H9 (cell line): Measurements from ENCODE around the gene NAT16. TPM values are rescaled to one million over a fixed set of nuclear protein-coding genes. Genes with fewer than 3 reads are reported as not detected.

Experiments
- DNase-seq: peaks from one replicate; pipeline ENCODE4 v3.0.0-alpha.2; 2017
- H2AFZ ChIP-seq: one replicate; pipeline ENCODE4 v1.6.1; 2013; ENCODE audit warnings: mild to moderate bottlenecking, low read length, control low read depth, moderate library complexity
- H2AK5ac ChIP-seq: 2 replicates; pipeline ENCODE4 v1.6.1; 2013; ENCODE audit warnings: low read length, control low read depth, mixed read lengths; ENCODE audit not compliant: insufficient read length
- H2BK120ac ChIP-seq: one replicate; pipeline ENCODE4 v1.6.1; 2013; ENCODE audit warnings: low read depth, mild to moderate bottlenecking, low read length, control low read depth, inconsistent platforms; ENCODE audit not compliant: poor library complexity, severe bottlenecking
- H2BK12ac ChIP-seq: 2 replicates; pipeline ENCODE4 v1.6.1; 2013; ENCODE audit warnings: low read length, control low read depth, mixed read lengths, low read depth; ENCODE audit not compliant: insufficient read length
- H2BK15ac ChIP-seq: 2 replicates; pipeline ENCODE4 v1.6.1; 2013; ENCODE audit warnings: low read depth, low read length, control low read depth
- H2BK20ac ChIP-seq: one replicate; pipeline ENCODE4 v1.6.1; 2013; ENCODE audit warnings: low read depth, mild to moderate bottlenecking, low read length, control low read depth, inconsistent platforms; ENCODE audit not compliant: poor library complexity, severe bottlenecking
- H2BK5ac ChIP-seq: 2 replicates; pipeline ENCODE4 v1.6.1; 2013; ENCODE audit warnings: low read length, control low read depth, mixed read lengths; ENCODE audit not compliant: insufficient read length
- H3K14ac ChIP-seq: 2 replicates; pipeline ENCODE4 v1.6.1; 2013; ENCODE audit warnings: low read length, control low read depth; ENCODE audit not compliant: insufficient read depth
- H3K18ac ChIP-seq: 2 replicates; pipeline ENCODE4 v1.6.1; 2013; ENCODE audit warnings: low read depth, mild to moderate bottlenecking, mixed read lengths, low read length, control low read depth; ENCODE audit not compliant: insufficient read length
- H3K23ac ChIP-seq: 2 replicates; pipeline ENCODE4 v1.6.1; 2013; ENCODE audit warnings: low read length, control low read depth, mixed read lengths, low read depth; ENCODE audit not compliant: insufficient read length
- H3K23me2 ChIP-seq: 2 replicates; pipeline ENCODE4 v1.6.1; 2013; ENCODE audit warnings: low read depth, mild to moderate bottlenecking, mixed read lengths, low read length, control low read depth; ENCODE audit not compliant: insufficient read length, poor library complexity, severe bottlenecking
- H3K27ac ChIP-seq: 2 replicates; pipeline ENCODE4 v1.5.1; 2013; ENCODE audit warnings: low read length, control low read depth, mixed read lengths, low read depth; ENCODE audit not compliant: insufficient read length
- H3K27me3 ChIP-seq: 2 replicates; pipeline ENCODE4 v1.6.1; 2013; ENCODE audit warnings: low read length, control low read depth, inconsistent platforms; ENCODE audit not compliant: insufficient read depth
- H3K4ac ChIP-seq: 2 replicates; pipeline ENCODE4 v1.6.1; 2013; ENCODE audit warnings: low read depth, mild to moderate bottlenecking, control low read depth, inconsistent platforms, low read length, moderate library complexity
- H3K4me1 ChIP-seq: 2 replicates; pipeline ENCODE4 v1.6.1; 2013; ENCODE audit warnings: low read length, control low read depth, inconsistent platforms; ENCODE audit not compliant: insufficient read depth
- H3K4me2 ChIP-seq: 2 replicates; pipeline ENCODE4 v1.6.1; 2013; ENCODE audit warnings: low read length, control low read depth, mixed read lengths; ENCODE audit not compliant: insufficient read length, insufficient read depth
- H3K56ac ChIP-seq: 2 replicates; pipeline ENCODE4 v1.6.1; 2013; ENCODE audit warnings: low read depth, mild to moderate bottlenecking, mixed read lengths, low read length, control low read depth; ENCODE audit not compliant: insufficient read length
- H3K79me1 ChIP-seq: 2 replicates; pipeline ENCODE4 v1.6.1; 2013; ENCODE audit warnings: low read depth, mild to moderate bottlenecking, moderate library complexity, low read length, control low read depth, inconsistent platforms; ENCODE audit not compliant: insufficient read depth, poor library complexity, severe bottlenecking
- H3K79me2 ChIP-seq: 2 replicates; pipeline ENCODE4 v1.6.1; 2013; ENCODE audit warnings: low read length, control low read depth, inconsistent platforms; ENCODE audit not compliant: insufficient read depth
- H3K9ac ChIP-seq: 2 replicates; pipeline ENCODE4 v1.6.1; 2013; ENCODE audit warnings: low read length, control low read depth, mixed read lengths; ENCODE audit not compliant: insufficient read length; ENCODE audit errors: extremely low read depth
- H3K9me3 ChIP-seq: one replicate; pipeline ENCODE4 v1.6.1; 2013; ENCODE audit warnings: low read depth, low read length, inconsistent platforms; ENCODE audit not compliant: control insufficient read depth
- H3T11ph ChIP-seq: one replicate; pipeline ENCODE4 v1.6.1; 2013; ENCODE audit warnings: mild to moderate bottlenecking, low read length, control low read depth, inconsistent platforms
- H4K20me1 ChIP-seq: one replicate; pipeline ENCODE4 v1.6.1; 2013; ENCODE audit not compliant: control insufficient read depth, insufficient read length, insufficient read depth
- H4K5ac ChIP-seq: 2 replicates; pipeline ENCODE4 v1.6.1; 2013; ENCODE audit warnings: low read depth, mild to moderate bottlenecking, mixed read lengths, low read length, control low read depth; ENCODE audit not compliant: insufficient read length
- H4K8ac ChIP-seq: replicated peaks from 2 replicates; pipeline ENCODE4 v1.6.1; 2013; ENCODE audit warnings: low read length, control low read depth, mixed read lengths, low read depth; ENCODE audit not compliant: insufficient read length
- H4K91ac ChIP-seq: 2 replicates; pipeline ENCODE4 v1.6.1; 2013; ENCODE audit warnings: low read depth, mild to moderate bottlenecking, moderate library complexity, mixed read lengths, low read length, control low read depth; ENCODE audit not compliant: insufficient read length
- H3K27ac Mint-ChIP-seq, 3 experiments: 2 replicates in 2 of 3; 3 replicates in 1 of 3; pipeline ENCODE4 v1.8.0; 2020 to 2021; ENCODE audit warnings: mixed read lengths in 3 of 3, mild to moderate bottlenecking in 1 of 3, moderate library complexity in 1 of 3
- H3K27me3 Mint-ChIP-seq: 2 replicates; pipeline ENCODE4 v1.8.0; 2021; ENCODE audit warnings: low read depth, mild to moderate bottlenecking, moderate library complexity, mixed read lengths
- H3K36me3 Mint-ChIP-seq, 3 experiments: 2 replicates in 2 of 3; 3 replicates in 1 of 3; pipeline ENCODE4 v1.8.0; 2020 to 2021; ENCODE audit warnings: low read depth in 3 of 3, mixed read lengths in 3 of 3; ENCODE audit not compliant: insufficient read depth in 1 of 3
- H3K4me1 Mint-ChIP-seq, 2 experiments: 2 replicates each; pipeline ENCODE4 v1.8.0; 2020; ENCODE audit warnings: mixed read lengths in 2 of 2
- H3K4me3 Mint-ChIP-seq, 2 experiments: 2 replicates in 1 of 2; 3 replicates in 1 of 2; pipeline ENCODE4 v1.8.0; 2020 to 2021; ENCODE audit warnings: mild to moderate bottlenecking in 2 of 2, mixed read lengths in 2 of 2, moderate library complexity in 1 of 2
- H3K9me3 Mint-ChIP-seq, 2 experiments: 2 replicates in 1 of 2; 3 replicates in 1 of 2; pipeline ENCODE4 v1.8.0; 2020; ENCODE audit warnings: mild to moderate bottlenecking in 2 of 2, mixed read lengths in 2 of 2, moderate library complexity in 1 of 2
- WGBS: extraction: QIAGEN DNeasy Blood & Tissue Kit; methylation state at CpG from one replicate; pipeline ENCODE4 v1.1.7; 2013; ENCODE audit warnings: missing lambda C conversion rate, low lambda C conversion rate, mixed read lengths; ENCODE audit not compliant: insufficient read length; ENCODE audit errors: extremely low coverage; 5-methylcytosine and 5-hydroxymethylcytosine counted together
- total RNA-seq: library from RNA; stranded (reverse); gene quantifications from 2 replicates; pipeline ENCODE4 v1.2.1, GENCODE V29; 2021
- TF ChIP-seq, protein P1 (sequence below): fragments of 200-600 bp; sonication (generic); conservative IDR thresholded peaks from 3 replicates; pipeline ENCODE4 v1.8.0; 2021; ENCODE audit warnings: antibody characterized with exemption, mild to moderate bottlenecking

Gene NAT16
- total RNA-seq, 1 experiment from 2014 or later: 0.50 TPM

- H3K4me2 ChIP-seq: peak overlapping the region; percentile 65
- no CpG with 5 or more reads among the region's 75 CpGs for WGBS
- no peaks in the 10 kb centered on the region for H4K20me1 ChIP-seq
- H4K5ac ChIP-seq: no peak overlapping the region
- H3K4ac ChIP-seq: no peak overlapping the region
- Mint-ChIP-seq H3K27ac (no peak overlapping the region), H3K4me3 (peak overlapping the region; percentile 82 to 87), H3K4me1 (peaks cover 53 to 70% of the 10 kb centered on the region in 2 experiments), H3K9me3 (no peaks in the 10 kb centered on the region), H3K27me3 (peaks cover 44% of the 10 kb centered on the region), H3K36me3 (peaks cover 0 to 7% (median 4%) of the 10 kb centered on the region in 3 experiments; a peak in 3 of 7 replicates)
- TF ChIP-seq, protein P1, sequence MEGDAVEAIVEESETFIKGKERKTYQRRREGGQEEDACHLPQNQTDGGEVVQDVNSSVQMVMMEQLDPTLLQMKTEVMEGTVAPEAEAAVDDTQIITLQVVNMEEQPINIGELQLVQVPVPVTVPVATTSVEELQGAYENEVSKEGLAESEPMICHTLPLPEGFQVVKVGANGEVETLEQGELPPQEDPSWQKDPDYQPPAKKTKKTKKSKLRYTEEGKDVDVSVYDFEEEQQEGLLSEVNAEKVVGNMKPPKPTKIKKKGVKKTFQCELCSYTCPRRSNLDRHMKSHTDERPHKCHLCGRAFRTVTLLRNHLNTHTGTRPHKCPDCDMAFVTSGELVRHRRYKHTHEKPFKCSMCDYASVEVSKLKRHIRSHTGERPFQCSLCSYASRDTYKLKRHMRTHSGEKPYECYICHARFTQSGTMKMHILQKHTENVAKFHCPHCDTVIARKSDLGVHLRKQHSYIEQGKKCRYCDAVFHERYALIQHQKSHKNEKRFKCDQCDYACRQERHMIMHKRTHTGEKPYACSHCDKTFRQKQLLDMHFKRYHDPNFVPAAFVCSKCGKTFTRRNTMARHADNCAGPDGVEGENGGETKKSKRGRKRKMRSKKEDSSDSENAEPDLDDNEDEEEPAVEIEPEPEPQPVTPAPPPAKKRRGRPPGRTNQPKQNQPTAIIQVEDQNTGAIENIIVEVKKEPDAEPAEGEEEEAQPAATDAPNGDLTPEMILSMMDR: no peak
- H3K23ac ChIP-seq: no peak overlapping the region
- no peak overlapping the region for H3K14ac ChIP-seq
- no peak overlapping the region for H3K56ac ChIP-seq
- no peak overlapping the region for H2BK5ac ChIP-seq
- no peak overlapping the region for H2BK12ac ChIP-seq
- H2BK120ac ChIP-seq: no peak overlapping the region
- H4K91ac ChIP-seq: no peak overlapping the region
- H2BK15ac ChIP-seq: no peak overlapping the region
- H3K9me3 ChIP-seq: no peaks in the 10 kb centered on the region
- H3K79me1 ChIP-seq: no peaks in the 10 kb centered on the region
- H4K8ac ChIP-seq: no peak overlapping the region
- H2AK5ac ChIP-seq: no peak overlapping the region
- H3K27me3 ChIP-seq: peaks cover 7% of the 10 kb centered on the region; the same call in 1 of the 2 replicates
- H3T11ph ChIP-seq: no peak overlapping the region
- peaks cover 16% of the 10 kb centered on the region; the same call in 1 of the 2 replicates for H3K4me1 ChIP-seq
- H3K79me2 ChIP-seq: no peaks in the 10 kb centered on the region
- no peak overlapping the region for H2BK20ac ChIP-seq
- no peak overlapping the region for H3K9ac ChIP-seq
- peaks cover 40% of the 10 kb centered on the region for H3K23me2 ChIP-seq
- no peak overlapping the region for H3K18ac ChIP-seq
- H2AFZ ChIP-seq: no peak overlapping the region
- no peak overlapping the region for H3K27ac ChIP-seq
- DNase-seq: peak; percentile 82
Measured at GRCh38 chr7:101164071-101164840, 15.8 kb downstream of the NAT16 start.
